ENCODE measurements around the gene KLHL35. TPM values are rescaled to one million over a fixed set of nuclear protein-coding genes. Genes with fewer than 3 reads are reported as not detected.

Gene KLHL35
- total and polyA plus RNA-seq, 2 experiments from 2014 or later = 0.10 to 0.28 TPM

DNA sequence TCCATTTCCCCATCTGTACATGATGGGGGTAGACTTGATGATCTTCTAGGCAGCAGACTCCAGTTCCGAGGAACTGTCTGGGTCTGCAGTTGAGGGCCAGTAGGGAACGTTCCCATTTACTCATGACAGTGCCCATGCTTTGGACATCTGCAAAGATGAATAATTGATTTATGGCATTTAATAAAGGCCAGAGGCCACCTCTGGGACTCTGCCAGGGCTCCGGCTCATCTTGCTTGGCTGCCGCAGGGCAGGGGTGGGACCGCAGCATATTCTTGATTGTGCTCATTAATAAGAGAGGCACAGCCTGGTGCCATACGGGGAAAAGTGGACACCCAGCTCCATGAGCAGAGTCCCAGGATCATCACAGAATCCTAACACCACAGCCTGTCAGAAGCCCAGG lies 28.1 kb upstream of the KLHL35 start:
- no peaks in the 10 kb centered on the region for H3K9me2 ChIP-seq (ENCODE audit: insufficient read depth)
- DNase-seq (ENCODE audit: low spot score) = no peak
- H3K4me3 ChIP-seq = no peak overlapping the region
- Mint-ChIP-seq H3K4me1 (peaks cover 32% of the 10 kb centered on the region), H3K9me3 (no peaks in the 10 kb centered on the region), H3K27me3 (ENCODE audit: insufficient read depth, low read depth, poor library complexity) (peaks cover 7% of the 10 kb centered on the region), H3K4me3 (no peak overlapping the region), H3K36me3 (ENCODE audit: low read depth) (no peaks in the 10 kb centered on the region), H3K27ac (no peak overlapping the region)
- H3K4me2 ChIP-seq = no peak overlapping the region
- H3F3A ChIP-seq (replicated peaks; ENCODE audit: low read depth) = no peaks in the 10 kb centered on the region
- no peaks in the 10 kb centered on the region for H3K36me3 ChIP-seq (ENCODE audit: insufficient read depth)
- H2AFZ ChIP-seq = no peak overlapping the region
- TF ChIP-seq POLR2AphosphoS5 (IDR thresholded peaks at IDR 0.05; ENCODE audit: low read depth) (no peak), ZNF462 (CRISPR knock-in tag; IDR thresholded peaks at IDR 0.05) (no peak), STAT1 (IDR thresholded peaks at IDR 0.05; ENCODE audit: unreplicated experiment) (no peak), ZNF114 (CRISPR knock-in tag; IDR thresholded peaks at IDR 0.05) (no peak), EZH2 (IDR thresholded peaks at IDR 0.05; ENCODE audit: low read depth, unreplicated experiment) (no peak), CTCF (conservative IDR thresholded peaks at IDR 0.05; ENCODE audit: low read depth in 2 of 2) (no peak), JUNB (IDR thresholded peaks at IDR 0.05; ENCODE audit: unreplicated experiment) (no peak), REST (IDR thresholded peaks at IDR 0.05; ENCODE audit: unreplicated experiment) (no peak)
- TF ChIP-seq, protein P1, sequence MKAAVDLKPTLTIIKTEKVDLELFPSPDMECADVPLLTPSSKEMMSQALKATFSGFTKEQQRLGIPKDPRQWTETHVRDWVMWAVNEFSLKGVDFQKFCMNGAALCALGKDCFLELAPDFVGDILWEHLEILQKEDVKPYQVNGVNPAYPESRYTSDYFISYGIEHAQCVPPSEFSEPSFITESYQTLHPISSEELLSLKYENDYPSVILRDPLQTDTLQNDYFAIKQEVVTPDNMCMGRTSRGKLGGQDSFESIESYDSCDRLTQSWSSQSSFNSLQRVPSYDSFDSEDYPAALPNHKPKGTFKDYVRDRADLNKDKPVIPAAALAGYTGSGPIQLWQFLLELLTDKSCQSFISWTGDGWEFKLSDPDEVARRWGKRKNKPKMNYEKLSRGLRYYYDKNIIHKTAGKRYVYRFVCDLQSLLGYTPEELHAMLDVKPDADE (IDR thresholded peaks at IDR 0.05) = no peak
- H3K4me1 ChIP-seq (ENCODE audit: insufficient read depth) = no peaks in the 10 kb centered on the region; the same call in 1 of the 2 replicates
- no peaks in the 10 kb centered on the region for H3K27me3 ChIP-seq (ENCODE audit: insufficient read depth)
- no peaks in the 10 kb centered on the region for H3K79me2 ChIP-seq (replicated peaks; ENCODE audit: insufficient read depth)
- H4K20me1 ChIP-seq (replicated peaks; ENCODE audit: insufficient read depth) = no peaks in the 10 kb centered on the region
- no peak for ATAC-seq
- H3K27ac ChIP-seq (ENCODE audit: low read depth) = no peak overlapping the region

Data from GM23338 (cell line).